IMR-90 (cell line): ENCODE data around the gene RHOBTB3. TPM values are rescaled to one million over a fixed set of nuclear protein-coding genes. Genes with fewer than 3 reads are reported as not detected.

Experiments used
- ATAC-seq: fragments of 200-7000 bp; cut with Tn5 transposase; 2 replicates; pipeline ENCODE4 v1.9.1; 2020; ENCODE audit warnings: low read depth, mild to moderate bottlenecking, moderate library complexity
- BruUV-seq: library from RNA; stranded (reverse); fragments of 400-500 nt; replicated peaks from 2 replicates; lab custom pipeline; 2021; lab: Mats Ljungman, UMichigan
- CTCF ChIA-PET: fragments of 300-600 bp; formaldehyde crosslinking; extraction: SDS; loops from one replicate; lab custom pipeline; 2021; ENCODE audit warnings: antibody characterized with exemption; lab: Yijun Ruan, JAX
- POLR2A ChIA-PET: fragments of 300-600 bp; sonication (Branson Sonifier 250); formaldehyde crosslinking; loops from one replicate; lab custom pipeline; 2022; ENCODE audit warnings: antibody characterized with exemption; ENCODE audit not compliant: unreplicated experiment; lab: Charles Lee
- DNase-seq: peaks from one replicate; pipeline ENCODE4 v3.0.0; 2013
- H2AFZ ChIP-seq: replicated peaks from 2 replicates; pipeline ENCODE3; 2013; ENCODE audit warnings: low read length, mild to moderate bottlenecking; ENCODE audit not compliant: poor library complexity
- H2AK5ac ChIP-seq: 2 replicates; pipeline ENCODE4 v1.6.1; 2013; ENCODE audit warnings: low read depth, low read length, inconsistent platforms
- H2AK9ac ChIP-seq: replicated peaks from 2 replicates; pipeline ENCODE3; 2013; ENCODE audit warnings: mild to moderate bottlenecking, low read depth, low read length, moderate library complexity; ENCODE audit not compliant: poor library complexity
- H2BK120ac ChIP-seq: 2 replicates; pipeline ENCODE4 v1.6.1; 2013; ENCODE audit warnings: low read depth, low read length, inconsistent platforms
- H2BK15ac ChIP-seq: 3 replicates; pipeline ENCODE4 v1.6.1; 2013; ENCODE audit warnings: low read depth, low read length, inconsistent platforms
- H2BK20ac ChIP-seq: 2 replicates; pipeline ENCODE4 v1.6.1; 2013; ENCODE audit warnings: low read depth, mild to moderate bottlenecking, inconsistent platforms, low read length, moderate library complexity
- H2BK5ac ChIP-seq: 2 replicates; pipeline ENCODE4 v1.6.1; 2013; ENCODE audit warnings: mild to moderate bottlenecking, low read depth, low read length, inconsistent platforms; ENCODE audit not compliant: poor library complexity, severe bottlenecking
- H3K14ac ChIP-seq: replicated peaks from 2 replicates; pipeline ENCODE4 v1.6.1; 2013; ENCODE audit warnings: low read depth, low read length, inconsistent platforms
- H3K18ac ChIP-seq: 2 replicates; pipeline ENCODE4 v1.6.1; 2013; ENCODE audit warnings: low read depth, low read length, control low read depth
- H3K23ac ChIP-seq: 2 replicates; pipeline ENCODE4 v1.6.1; 2013; ENCODE audit warnings: low read depth, low read length, inconsistent platforms
- H3K27ac ChIP-seq: 2 replicates; pipeline ENCODE4 v1.5.1; 2013; ENCODE audit warnings: mild to moderate bottlenecking, control low read depth, low read length; ENCODE audit not compliant: insufficient read depth
- H3K27me3 ChIP-seq: 2 replicates; pipeline ENCODE4 v1.6.1; 2013; ENCODE audit warnings: low read length; ENCODE audit not compliant: control insufficient read depth, insufficient read depth
- H3K36me3 ChIP-seq: 2 replicates; pipeline ENCODE4 v1.6.1; 2013; ENCODE audit warnings: low read length, mixed read lengths; ENCODE audit not compliant: control insufficient read depth, insufficient read depth
- H3K4ac ChIP-seq: 2 replicates; pipeline ENCODE4 v1.6.1; 2013; ENCODE audit warnings: low read depth, low read length, inconsistent platforms
- H3K4me1 ChIP-seq: 2 replicates; pipeline ENCODE4 v1.6.1; 2013; ENCODE audit warnings: low read length, mixed read lengths; ENCODE audit not compliant: control insufficient read depth, insufficient read depth
- H3K4me2 ChIP-seq: 2 replicates; pipeline ENCODE4 v1.6.1; 2013; ENCODE audit warnings: low read depth, mild to moderate bottlenecking, control low read depth, low read length, moderate library complexity
- H3K4me3 ChIP-seq: 2 replicates; pipeline ENCODE4 v1.5.1; 2013; ENCODE audit warnings: low read depth, mild to moderate bottlenecking, control low read depth, low read length, moderate library complexity; ENCODE audit not compliant: insufficient read depth
- H3K56ac ChIP-seq: 2 replicates; pipeline ENCODE4 v1.6.1; 2013; ENCODE audit warnings: low read length, inconsistent platforms; ENCODE audit not compliant: insufficient read depth; ENCODE audit errors: extremely low read depth
- H3K79me1 ChIP-seq, 2 experiments: 2 replicates each; pipeline ENCODE4 v1.6.1; 2013; ENCODE audit warnings: low read length in 2 of 2, inconsistent platforms in 1 of 2, low read depth in 1 of 2
- H3K9ac ChIP-seq: 2 replicates; pipeline ENCODE4 v1.6.1; 2013; ENCODE audit warnings: low read depth, low read length, control low read depth
- H3K9me1 ChIP-seq: 2 replicates; pipeline ENCODE4 v1.6.1; 2013; ENCODE audit warnings: low read length, inconsistent platforms; ENCODE audit not compliant: insufficient read depth
- H3K9me3 ChIP-seq: 2 replicates; pipeline ENCODE4 v1.6.1; 2013; ENCODE audit warnings: low read length; ENCODE audit not compliant: control insufficient read depth, insufficient read depth
- H4K20me1 ChIP-seq: 2 replicates; pipeline ENCODE4 v1.6.1; 2013; ENCODE audit warnings: low read length, inconsistent platforms; ENCODE audit not compliant: insufficient read depth
- H4K5ac ChIP-seq: 2 replicates; pipeline ENCODE4 v1.6.1; 2013; ENCODE audit warnings: mild to moderate bottlenecking, low read depth, low read length, control low read depth
- H4K8ac ChIP-seq, 2 experiments: 2 replicates each; pipeline ENCODE4 v1.6.1; 2013; ENCODE audit warnings: low read depth in 2 of 2, low read length in 2 of 2, control low read depth in 1 of 2, inconsistent platforms in 1 of 2
- H4K91ac ChIP-seq: 2 replicates; pipeline ENCODE4 v1.6.1; 2013; ENCODE audit warnings: low read depth, low read length, inconsistent platforms; ENCODE audit not compliant: insufficient read depth
- BHLHE40 ChIP-seq: fragments of 150-350 bp; IDR thresholded peaks from 2 replicates; pipeline ENCODE4 v1.6.1; 2016; ENCODE audit warnings: mild to moderate bottlenecking, low read depth, low read length
- CEBPB ChIP-seq: IDR thresholded peaks from 2 replicates; pipeline ENCODE4 v1.6.1; 2012; ENCODE audit warnings: low read depth, low read length, improper control_type of control experiment
- CHD1 ChIP-seq: IDR thresholded peaks from 2 replicates; pipeline ENCODE4 v1.6.1; 2012; ENCODE audit warnings: low read depth, low read length, improper control_type of control experiment
- CTCF ChIP-seq: conservative IDR thresholded peaks from 2 replicates; pipeline ENCODE4 v1.5.1; 2012; ENCODE audit warnings: mild to moderate bottlenecking, low read depth, low read length, improper control_type of control experiment
- FOS ChIP-seq: fragments of 150-350 bp; IDR thresholded peaks from 2 replicates; pipeline ENCODE4 v1.6.1; 2016; ENCODE audit warnings: low read depth, low read length
- MAFK ChIP-seq: IDR thresholded peaks from 2 replicates; pipeline ENCODE4 v1.6.1; 2012; ENCODE audit warnings: low read depth, low read length, improper control_type of control experiment
- MAZ ChIP-seq: IDR thresholded peaks from 2 replicates; pipeline ENCODE4 v1.6.1; 2012; ENCODE audit warnings: low read depth, mild to moderate bottlenecking, low read length, improper control_type of control experiment, moderate library complexity, borderline replicate concordance
- MXI1 ChIP-seq: IDR thresholded peaks from 2 replicates; pipeline ENCODE4 v1.6.1; 2012; ENCODE audit warnings: low read depth, mild to moderate bottlenecking, low read length, moderate library complexity, borderline replicate concordance
- NFE2L2 ChIP-seq: fragments of 150-350 bp; IDR thresholded peaks from 2 replicates; pipeline ENCODE4 v1.6.1; 2016; ENCODE audit warnings: low read depth, mild to moderate bottlenecking, low read length
- POLR2A ChIP-seq: IDR thresholded peaks from 2 replicates; pipeline ENCODE4 v1.6.1; 2012; ENCODE audit warnings: mild to moderate bottlenecking, low read depth, low read length
- RAD21 ChIP-seq: IDR thresholded peaks from 2 replicates; pipeline ENCODE4 v1.6.1; 2012; ENCODE audit warnings: low read length, improper control_type of control experiment
- RCOR1 ChIP-seq: IDR thresholded peaks from 2 replicates; pipeline ENCODE4 v1.6.1; 2012; ENCODE audit warnings: mild to moderate bottlenecking, low read length, improper control_type of control experiment; ENCODE audit not compliant: insufficient replicate concordance
- RFX5 ChIP-seq: IDR thresholded peaks from 2 replicates; pipeline ENCODE4 v1.8.0; 2012; ENCODE audit warnings: low read depth, mild to moderate bottlenecking, low read length, moderate library complexity
- SMC3 ChIP-seq: fragments of 150-350 bp; IDR thresholded peaks from 2 replicates; pipeline ENCODE4 v1.6.1; 2016; ENCODE audit warnings: low read depth, mild to moderate bottlenecking, antibody characterized with exemption, low read length, moderate library complexity
- USF2 ChIP-seq: fragments of 150-350 bp; IDR thresholded peaks from 2 replicates; pipeline ENCODE4 v1.6.1; 2017; ENCODE audit warnings: mild to moderate bottlenecking, antibody characterized with exemption, low read length, low read depth
- WGBS, 2 experiments: methylation state at CpG; one replicate each; pipeline versions ENCODE4 v1.1.5 to v1.1.7; 2013; ENCODE audit warnings: missing lambda C conversion rate in 2 of 2; ENCODE audit not compliant: insufficient read length in 1 of 2; ENCODE audit errors: extremely low coverage in 2 of 2; 5-methylcytosine and 5-hydroxymethylcytosine counted together
- dilution Hi-C: fragments of 300-500 bp; cut with HindIII; formaldehyde crosslinking; loops from one replicate; pipeline ENCODE4 v1.14.3; 2018; ENCODE audit warnings: low sequenced_read_pairs; ENCODE audit not compliant: unreplicated experiment
- in situ Hi-C: fragments of 300-500 bp; cut with MboI; formaldehyde crosslinking; loops from 3 replicates; pipeline ENCODE4 v1.14.3; 2019; ENCODE audit warnings: low sequenced_read_pairs, inconsistent platforms, mixed read lengths
- intact Hi-C: fragments of 100-400 bp; cut with micrococcal nuclease; formaldehyde crosslinking; loops from 2 replicates; pipeline ENCODE4 v1.10.0; 2022
- polyA plus RNA-seq, 3 experiments: library from polyadenylated mRNA; depleted of rRNA; stranded (reverse); fragments of >200 nt; gene quantifications; 2 replicates each; pipeline ENCODE4 v1.2.3, GENCODE V29; 2012; ENCODE audit warnings: low replicate concordance in 1 of 3
- total RNA-seq: library from RNA; depleted of rRNA; stranded (reverse); fragments of >200 nt; gene quantifications from 2 replicates; pipeline ENCODE4 v1.2.3, GENCODE V29; 2012
- TF ChIP-seq, protein P1 (sequence below): fragments of 150-350 bp; IDR thresholded peaks from 2 replicates; pipeline ENCODE4 v1.6.1; 2016; ENCODE audit warnings: low read depth, mild to moderate bottlenecking, low read length, moderate library complexity, borderline replicate concordance

Gene RHOBTB3
- total and polyA plus RNA-seq, 2 of the 4 experiments (the other 2 are of a cell fraction): 117 to 447 TPM

DNA sequence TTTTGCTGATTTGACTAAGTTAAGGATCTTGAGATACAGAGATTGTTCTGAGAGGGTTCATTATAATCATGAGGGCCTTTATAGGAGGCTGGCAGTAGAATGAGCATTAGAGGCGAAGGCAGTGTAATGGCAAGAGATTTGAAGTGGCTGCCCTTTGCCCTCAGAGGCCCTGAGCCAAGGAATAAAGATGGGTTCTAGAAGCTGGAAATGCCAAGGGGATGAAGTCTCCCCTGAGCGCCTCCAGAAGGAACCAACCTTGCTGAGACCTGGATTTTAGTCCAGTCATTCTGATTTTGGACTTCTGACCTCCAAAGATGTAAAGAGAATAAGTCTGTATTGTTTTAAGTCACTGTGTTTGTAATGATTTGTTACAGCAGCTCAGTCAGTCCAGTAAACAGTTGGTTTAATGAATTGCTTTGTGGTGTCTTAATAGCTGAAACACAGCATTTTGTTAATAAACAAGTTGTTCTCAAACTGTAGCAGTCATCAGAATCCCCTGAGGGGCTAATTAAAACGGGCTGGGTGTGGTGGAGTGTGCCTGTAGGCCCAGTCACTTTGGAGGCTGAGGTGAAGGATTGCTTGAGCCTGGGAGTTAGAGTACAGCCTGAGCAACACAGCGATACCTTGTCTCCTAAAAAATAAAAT is 68.2 kb downstream of the RHOBTB3 start:
- POLR2A ChIA-PET: no interaction called here
- H3K9me1 ChIP-seq: peaks cover 8% of the 10 kb centered on the region
- in situ Hi-C loops (no loop called here), dilution Hi-C loops (no loop called here), intact Hi-C loops (no loop called here)
- no TSS peak for BruUV-seq
- no peaks in the 10 kb centered on the region for H4K20me1 ChIP-seq
- H3K9me3 ChIP-seq: no peaks in the 10 kb centered on the region
- H3K9ac ChIP-seq: no peak overlapping the region
- peaks cover 7% of the 10 kb centered on the region for H3K36me3 ChIP-seq
- H2BK20ac ChIP-seq: no peak overlapping the region
- H2BK15ac ChIP-seq: no peak overlapping the region
- WGBS, 2 experiments: 80% methylated on average over 1 of the region's 4 CpGs; no CpG with 5 or more reads in 1 of the 2 experiments
- no peak overlapping the region for H4K8ac ChIP-seq
- no peak overlapping the region for H3K23ac ChIP-seq
- H3K4me3 ChIP-seq: no peak overlapping the region
- CTCF ChIA-PET: no interaction called here
- H3K18ac ChIP-seq: no peak overlapping the region
- no peak overlapping the region for H2AK5ac ChIP-seq
- no peak overlapping the region for H2BK120ac ChIP-seq
- no peak overlapping the region for H2AFZ ChIP-seq
- no peak overlapping the region for H3K56ac ChIP-seq
- peaks cover 5% of the 10 kb centered on the region for H3K4me1 ChIP-seq
- no peak overlapping the region for H4K91ac ChIP-seq
- no peak overlapping the region; the same call in 1 of the 2 replicates for H3K27ac ChIP-seq
- ATAC-seq: no peak
- no peak overlapping the region for H3K14ac ChIP-seq
- H2AK9ac ChIP-seq: no peak overlapping the region
- no peak overlapping the region; the same call in 1 of the 2 replicates for H4K5ac ChIP-seq
- no peak overlapping the region for H2BK5ac ChIP-seq
- TF ChIP-seq CTCF (no peak), RCOR1 (no peak), MAZ (no peak), FOS (no peak), NFE2L2 (no peak), BHLHE40 (no peak), MXI1 (no peak), MAFK (no peak), CEBPB (no peak), CHD1 (no peak), RFX5 (no peak), USF2 (no peak), POLR2A (no peak), RAD21 (no peak), SMC3 (no peak)
- TF ChIP-seq, protein P1, sequence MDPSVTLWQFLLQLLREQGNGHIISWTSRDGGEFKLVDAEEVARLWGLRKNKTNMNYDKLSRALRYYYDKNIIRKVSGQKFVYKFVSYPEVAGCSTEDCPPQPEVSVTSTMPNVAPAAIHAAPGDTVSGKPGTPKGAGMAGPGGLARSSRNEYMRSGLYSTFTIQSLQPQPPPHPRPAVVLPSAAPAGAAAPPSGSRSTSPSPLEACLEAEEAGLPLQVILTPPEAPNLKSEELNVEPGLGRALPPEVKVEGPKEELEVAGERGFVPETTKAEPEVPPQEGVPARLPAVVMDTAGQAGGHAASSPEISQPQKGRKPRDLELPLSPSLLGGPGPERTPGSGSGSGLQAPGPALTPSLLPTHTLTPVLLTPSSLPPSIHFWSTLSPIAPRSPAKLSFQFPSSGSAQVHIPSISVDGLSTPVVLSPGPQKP: no peak
- H3K4me2 ChIP-seq: no peak overlapping the region
- H3K4ac ChIP-seq: no peak overlapping the region
- DNase-seq: no peak
- H3K79me1 ChIP-seq: peaks cover 4 to 12% of the 10 kb centered on the region in 2 experiments; a peak in 3 of 4 replicates
- H3K27me3 ChIP-seq: no peaks in the 10 kb centered on the region
